Measurements from ENCODE around the gene PIGN.
"Not testable (repeated sequence)": the region's sequence is repeated elsewhere in the genome, so short reads cannot be mapped to it uniquely, and the experiment has no call there.

PIGN gene

GRCh38 chr18:62069556-62069955 is 117.3 kb downstream of the PIGN start:
- DNase-seq (ENCODE audit: low read depth in 4 of 4, low spot score in 1 of 4): no peak

DNA sequence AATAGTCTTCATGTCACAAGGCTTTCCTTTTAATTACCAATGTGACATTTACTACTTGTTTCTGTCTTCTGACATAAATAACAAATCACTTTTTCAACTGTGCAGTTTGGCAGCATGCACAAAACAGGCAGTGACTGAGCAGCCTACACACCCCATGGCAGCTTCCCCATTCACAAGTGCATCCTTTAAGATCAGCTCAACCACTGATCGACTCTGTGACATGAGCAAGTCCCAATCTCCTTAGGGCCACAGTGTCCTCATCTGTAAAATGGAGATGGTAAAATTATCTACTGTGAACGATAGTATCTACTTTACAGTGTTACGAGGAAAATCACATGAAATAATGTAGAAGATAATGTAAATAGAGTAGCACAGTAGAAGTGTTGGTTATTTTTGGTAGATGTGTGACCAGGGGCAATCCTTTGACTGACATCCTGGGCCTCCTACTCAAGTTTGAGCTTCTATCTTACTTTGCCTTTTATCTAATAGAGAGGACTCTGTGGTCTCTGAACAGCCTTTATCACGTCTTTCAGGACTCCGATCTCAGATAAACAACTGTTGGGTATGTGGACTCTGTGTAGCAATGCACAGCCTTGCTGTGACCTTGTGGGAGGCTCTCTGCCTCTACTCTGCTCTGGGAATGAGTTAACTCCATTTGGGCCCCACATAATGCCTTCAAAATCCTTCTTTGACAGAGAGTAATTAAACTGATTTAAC is 120.6 kb downstream of the PIGN start:
- no peak for DNase-seq (ENCODE audit: low read depth in 4 of 4, low spot score in 1 of 4)

DNA sequence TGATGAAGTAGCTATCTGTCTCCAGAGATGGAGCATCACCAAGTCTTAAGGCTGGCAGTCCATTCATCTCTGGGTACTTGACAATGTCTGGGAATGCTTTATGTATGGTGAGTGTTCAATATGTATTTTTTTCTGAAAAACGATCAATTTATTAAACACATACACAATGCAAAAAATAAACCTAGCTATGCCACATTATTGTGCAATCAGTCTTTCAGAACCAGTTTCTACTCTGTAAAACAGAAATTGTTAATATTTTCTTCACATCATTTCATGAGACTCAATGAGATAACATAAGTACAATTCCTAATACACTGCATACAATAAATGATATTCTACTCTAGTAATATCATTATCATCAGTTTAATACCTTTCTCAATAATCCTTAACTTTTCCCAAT is 122.5 kb downstream of the PIGN start:
- DNase-seq (ENCODE audit: low read depth in 4 of 4, low spot score in 1 of 4): no peak

DNA sequence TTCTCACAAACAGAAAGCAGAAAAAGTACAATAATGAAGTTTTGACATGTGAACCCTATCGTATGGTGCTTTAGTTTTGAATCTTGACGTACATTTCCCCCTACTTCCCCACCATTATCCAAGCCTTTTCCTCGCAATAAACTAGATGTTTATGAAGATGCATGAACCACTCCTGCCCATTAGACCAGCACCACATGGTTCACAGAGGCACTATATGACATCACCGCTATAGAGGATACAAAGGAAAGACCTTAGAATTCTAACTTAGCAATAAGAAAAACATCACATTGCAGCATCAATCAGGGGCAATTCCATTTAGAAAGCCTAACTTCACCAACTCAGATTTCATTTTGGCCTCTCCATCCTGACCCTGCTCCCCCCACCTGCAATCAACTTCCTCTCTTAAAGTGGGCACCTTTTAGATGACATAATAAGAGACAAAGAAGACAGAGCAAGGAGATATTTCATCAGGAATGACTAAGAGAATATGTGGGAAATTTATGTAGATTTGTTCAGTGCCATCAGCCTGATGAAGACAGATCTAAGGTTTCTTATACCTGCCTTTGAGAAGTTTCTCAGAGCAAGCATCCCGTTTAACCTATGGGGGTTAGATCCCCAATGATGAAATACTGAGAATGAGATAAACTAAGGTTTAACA is 124.9 kb downstream of the PIGN start:
- DNase-seq (ENCODE audit: low read depth in 4 of 4, low spot score in 1 of 4): no peak

DNA sequence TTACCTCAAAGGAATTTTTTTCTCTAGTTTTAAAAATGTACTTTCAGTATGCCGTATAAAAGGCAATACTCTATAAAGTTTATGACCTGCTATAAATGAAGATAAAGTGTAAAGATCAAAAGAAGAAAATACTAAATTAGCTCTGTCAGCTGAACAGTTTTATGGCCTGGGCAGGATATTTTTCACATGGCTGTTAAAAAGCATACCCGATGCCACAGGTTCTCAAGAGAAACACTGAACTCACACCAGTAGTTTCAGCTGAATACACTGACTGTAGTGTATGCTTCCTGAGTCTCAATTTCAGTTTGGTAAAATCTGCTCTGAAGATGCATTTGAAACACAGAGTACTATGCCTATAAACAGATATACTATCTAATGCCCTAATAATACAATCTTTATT is 126.0 kb downstream of the PIGN start:
- no peak for DNase-seq (ENCODE audit: low read depth in 4 of 4, low spot score in 1 of 4)

DNA sequence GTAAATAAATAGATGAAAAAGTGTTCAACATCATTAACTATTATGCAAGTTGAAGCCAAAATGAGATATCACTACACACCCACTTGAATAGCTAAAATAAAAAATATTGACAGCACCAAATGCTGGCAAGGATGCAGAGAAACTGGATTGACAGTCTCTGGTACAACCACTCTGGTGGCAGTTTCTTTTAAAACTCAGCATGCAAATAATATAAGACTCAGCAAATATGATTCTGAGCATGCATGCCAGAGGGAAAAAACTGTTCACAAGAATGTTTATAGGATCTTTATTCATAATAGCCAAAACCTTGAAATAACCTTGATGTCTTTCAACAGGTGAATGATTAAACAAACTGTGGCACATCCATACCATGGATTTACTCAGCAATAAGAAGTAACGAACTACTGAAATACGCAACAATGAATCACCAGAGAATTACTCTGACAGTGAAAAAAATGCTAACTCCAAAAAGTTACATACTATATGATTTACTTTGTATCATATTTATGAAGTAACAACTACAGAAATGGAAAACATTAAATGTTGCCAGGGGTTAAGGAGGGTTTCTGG is 131.8 kb downstream of the PIGN start:
- no peak for DNase-seq (ENCODE audit: low read depth in 4 of 4, low spot score in 1 of 4)

GRCh38 chr18:62048279-62048678 is 138.6 kb downstream of the PIGN start:
- DNase-seq (ENCODE audit: low read depth in 4 of 4, low spot score in 1 of 4): no peak

DNA sequence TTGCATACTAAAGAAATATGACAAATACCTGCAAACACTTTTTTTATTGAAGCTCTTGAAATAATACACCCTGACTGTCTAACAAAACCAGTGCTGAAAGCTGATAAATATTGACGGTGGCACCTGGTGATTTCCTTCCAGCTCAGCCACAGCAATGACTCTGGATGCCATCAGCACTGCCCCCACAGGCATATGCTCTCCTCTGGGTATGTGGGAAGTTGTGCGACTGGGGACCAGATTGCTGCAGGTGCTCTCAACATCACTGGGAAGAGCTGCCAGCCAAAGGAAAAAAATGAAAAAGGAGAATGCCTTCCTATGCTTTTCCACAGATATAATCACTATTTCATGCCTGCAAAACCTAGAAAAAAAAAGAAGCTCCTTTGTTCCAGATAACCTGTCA is 141.5 kb downstream of the PIGN start:
- no peak for DNase-seq (ENCODE audit: low read depth in 4 of 4, low spot score in 1 of 4)

GRCh38 chr18:62044490-62045000 is 142.3 kb downstream of the PIGN start:
- DNase-seq (ENCODE audit: low read depth in 4 of 4, low spot score in 1 of 4): no peak

GRCh38 chr18:62037989-62038778 is 148.7 kb downstream of the PIGN start:
- DNase-seq (ENCODE audit: low read depth in 4 of 4, low spot score in 1 of 4): no peak

GRCh38 chr18:62037012-62037742 is 149.7 kb downstream of the PIGN start:
- DNase-seq (ENCODE audit: low read depth in 4 of 4, low spot score in 1 of 4): no peak

- DNase-seq (ENCODE audit: low read depth in 4 of 4, low spot score in 1 of 4): not testable (repeated sequence)
Measured at GRCh38 chr18:62034286-62034685, 152.6 kb downstream of the PIGN start.

DNA sequence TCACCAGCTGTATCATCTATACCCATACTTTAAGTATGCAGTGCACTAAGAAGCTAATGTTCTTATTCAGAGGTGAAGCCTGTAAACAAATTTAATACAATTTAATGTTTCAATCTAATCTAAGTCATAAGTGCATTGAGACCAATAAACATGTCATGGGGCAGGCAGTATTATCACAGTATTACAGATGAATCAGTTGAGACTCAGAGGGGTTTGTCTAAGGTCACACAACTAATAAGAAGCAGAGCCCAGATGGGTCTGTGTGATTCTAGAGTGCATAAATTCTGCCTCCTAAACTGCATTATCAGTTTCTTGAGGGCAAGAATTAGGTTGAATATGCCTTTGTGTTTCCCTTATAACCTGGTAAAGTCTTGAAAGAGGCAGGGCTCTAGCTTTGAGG is 153.1 kb downstream of the PIGN start:
- no peak for DNase-seq (ENCODE audit: low read depth in 4 of 4, low spot score in 1 of 4)

GRCh38 chr18:62033207-62033606 is 153.6 kb downstream of the PIGN start:
- DNase-seq (ENCODE audit: low read depth in 4 of 4, low spot score in 1 of 4): no peak

- no peak for DNase-seq (ENCODE audit: low read depth in 4 of 4, low spot score in 1 of 4)
Measured at GRCh38 chr18:62030091-62030985, 156.5 kb downstream of the PIGN start.

DNA sequence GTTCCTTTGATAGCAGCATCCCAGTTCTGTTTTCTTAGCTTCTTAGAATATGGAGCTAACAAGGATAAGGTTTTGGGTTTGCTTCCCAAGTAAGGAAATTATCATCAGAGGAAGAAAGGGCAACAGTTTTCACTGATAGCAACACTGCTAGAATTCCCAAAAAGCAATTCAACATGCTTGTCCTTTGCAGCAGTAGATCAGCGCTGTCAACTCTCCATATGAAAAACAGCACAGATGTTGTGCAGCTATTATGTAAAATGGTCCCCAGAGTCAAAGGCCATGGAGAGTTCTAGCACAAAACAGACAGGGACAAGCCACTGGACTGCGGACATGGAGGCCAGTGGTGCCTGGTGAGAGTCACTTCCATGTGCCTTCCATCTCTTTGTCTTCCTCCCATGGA is 158.1 kb downstream of the PIGN start:
- DNase-seq (ENCODE audit: low read depth in 4 of 4, low spot score in 1 of 4): no peak

DNA sequence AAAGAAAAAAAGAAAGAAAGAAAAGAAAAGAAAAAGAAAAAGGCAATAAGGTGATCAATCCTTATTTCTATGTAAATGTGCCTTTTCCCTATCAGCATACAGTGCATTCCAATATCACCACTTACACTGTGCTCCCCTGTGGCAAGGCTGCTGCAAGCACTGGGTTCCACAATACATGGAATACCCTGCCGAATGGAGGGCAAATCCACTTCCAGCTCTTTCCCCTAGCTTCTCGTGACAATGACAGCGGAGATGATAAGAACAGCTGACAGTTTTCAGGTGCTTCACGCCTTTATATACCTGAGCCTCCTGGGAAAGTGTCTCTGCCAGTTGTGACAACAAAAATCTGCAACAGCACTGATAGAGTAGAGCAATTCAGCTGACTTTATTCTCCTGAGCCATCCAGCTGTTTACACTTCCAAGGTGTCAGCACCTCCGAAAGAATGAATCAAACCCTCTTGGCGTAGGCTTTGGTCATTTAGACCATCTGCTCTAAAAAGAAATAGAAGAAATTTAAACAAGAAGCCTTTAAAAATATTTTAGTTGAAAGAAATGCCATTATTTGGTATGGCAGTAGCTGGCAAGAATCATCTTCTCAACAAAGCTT is 158.8 kb downstream of the PIGN start:
- no peak for DNase-seq (ENCODE audit: low read depth in 4 of 4, low spot score in 1 of 4)

DNA sequence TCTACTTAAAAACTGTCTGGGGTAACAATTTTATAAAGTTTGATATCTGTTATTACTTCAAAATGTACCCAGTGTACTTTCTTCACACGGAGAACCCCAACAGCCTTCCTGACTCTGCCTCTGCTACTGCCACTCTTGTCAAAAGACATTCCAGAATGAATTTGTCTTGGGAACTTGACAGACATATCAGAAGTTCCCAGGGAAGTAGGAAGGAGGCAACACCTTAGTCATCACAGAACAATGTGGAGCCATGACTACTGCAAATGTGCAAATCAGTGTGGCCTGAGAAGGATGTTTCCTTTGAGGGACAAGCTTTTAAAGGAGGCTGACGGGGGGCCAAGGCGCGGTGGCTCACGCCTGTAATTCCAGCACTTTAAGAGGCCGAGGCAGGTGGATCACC is 160.3 kb downstream of the PIGN start:
- no peak for DNase-seq (ENCODE audit: low read depth in 4 of 4, low spot score in 1 of 4)

DNA sequence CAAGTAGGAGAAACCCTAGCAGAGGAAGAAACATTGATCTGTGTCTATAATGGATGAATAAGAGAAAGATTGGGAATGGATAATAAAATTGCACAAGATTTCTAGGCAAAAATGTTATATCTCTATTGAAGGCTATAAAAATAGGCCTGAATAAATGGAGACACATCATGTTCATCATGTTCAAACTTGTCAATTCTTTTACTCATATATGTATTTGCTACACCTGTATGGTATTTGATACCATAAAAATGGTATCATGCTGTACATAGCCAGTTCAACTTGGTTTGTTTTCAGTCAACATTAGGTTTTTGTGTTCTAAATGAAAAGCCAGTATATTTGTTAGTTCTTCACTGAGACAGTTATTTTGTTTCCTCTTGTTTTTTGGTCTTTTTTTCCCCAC is 161.9 kb downstream of the PIGN start:
- no peak for DNase-seq (ENCODE audit: low read depth in 4 of 4, low spot score in 1 of 4)

- no peak for DNase-seq (ENCODE audit: low read depth in 4 of 4, low spot score in 1 of 4)
Measured at GRCh38 chr18:62023536-62023935, 163.3 kb downstream of the PIGN start.
